NCI-H1092 treated with DMSO at 0.1 percent for 48 hours (cell line): Measurements from ENCODE around the gene MAST3.
"Not testable (repeated sequence)": the region's sequence is repeated elsewhere in the genome, so short reads cannot be mapped to it uniquely, and the experiment has no call there.

ENCODE experiments used
- DNase-seq: peaks from one replicate; lab custom pipeline; 2025; lab: John Stamatoyannopoulos, UW

MAST3 gene

DNA sequence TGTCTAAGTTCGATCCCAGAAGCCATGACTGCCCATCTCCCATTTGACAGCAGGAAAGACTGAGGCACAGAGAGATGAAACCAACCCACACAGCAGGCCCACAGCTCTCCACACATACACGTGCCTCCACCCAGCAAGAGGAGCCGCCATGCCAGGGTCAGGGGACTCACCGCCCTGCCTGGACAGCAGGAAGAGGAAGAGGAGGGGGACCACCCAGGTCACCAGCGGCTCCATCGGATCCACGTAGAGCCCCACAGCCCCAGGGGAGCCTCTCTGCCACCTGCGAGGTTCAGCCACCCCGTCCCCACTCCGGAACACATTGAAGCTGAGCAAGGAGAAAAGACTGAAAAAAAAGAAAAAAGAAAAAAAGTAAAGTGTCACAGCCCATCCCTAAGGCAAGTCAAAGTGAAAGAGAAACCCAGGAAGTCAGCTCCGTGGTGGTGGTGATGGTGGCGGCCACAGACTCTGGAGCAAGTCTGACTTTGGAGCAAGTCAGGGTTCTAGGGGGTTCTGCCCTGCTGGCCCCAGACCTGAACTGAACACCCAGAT is 10.9 kb upstream of the MAST3 start, which contains the start of gene IL12RB1:
TSS of gene IL12RB1 (minus strand) at position 345 of the 549 bp plus-strand sequence. CDS start at position 234, 111 bp downstream.
- no peak for DNase-seq

- DNase-seq: not testable (repeated sequence)
Measured at GRCh38 chr19:18089096-18089541, 8.5 kb upstream of the MAST3 start.

- no peak for DNase-seq
Measured at GRCh38 chr19:18089726-18090125, 7.9 kb upstream of the MAST3 start.

DNA sequence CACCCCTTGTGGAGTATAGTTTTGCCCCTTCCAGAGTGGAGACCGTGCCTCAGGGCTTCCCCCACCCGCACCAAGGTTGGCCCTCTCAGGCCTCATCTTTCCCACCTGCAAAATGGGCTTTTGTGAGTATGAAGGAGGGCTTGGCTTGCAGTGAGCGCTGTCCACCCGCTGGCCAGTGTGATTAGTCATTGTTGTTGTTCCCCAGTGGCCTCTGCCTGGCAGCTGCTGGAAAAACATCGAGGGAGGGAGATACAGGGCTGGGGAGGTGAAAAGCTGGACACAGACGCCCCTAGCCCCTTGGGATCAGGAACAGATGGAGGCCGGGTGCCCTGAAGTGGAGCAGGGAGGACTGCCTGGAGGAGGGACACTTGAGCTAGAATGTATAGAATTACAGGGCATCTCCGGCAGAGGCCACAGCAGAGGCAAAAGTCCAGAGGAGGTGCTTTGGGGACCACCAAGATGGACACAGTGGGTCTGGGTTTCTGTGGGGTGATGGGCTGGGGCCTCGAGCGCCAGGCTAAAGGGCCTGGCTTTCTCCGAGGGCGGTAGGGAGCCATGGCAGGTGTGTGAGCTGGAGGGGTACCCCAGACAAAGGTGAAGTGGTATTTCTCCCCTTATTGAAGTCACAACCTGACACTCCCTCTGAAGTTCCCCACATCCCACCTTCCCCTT is 6.9 kb upstream of the MAST3 start:
- DNase-seq: no peak

GRCh38 chr19:18091217-18091608 is 6.4 kb upstream of the MAST3 start:
- DNase-seq: no peak

DNA sequence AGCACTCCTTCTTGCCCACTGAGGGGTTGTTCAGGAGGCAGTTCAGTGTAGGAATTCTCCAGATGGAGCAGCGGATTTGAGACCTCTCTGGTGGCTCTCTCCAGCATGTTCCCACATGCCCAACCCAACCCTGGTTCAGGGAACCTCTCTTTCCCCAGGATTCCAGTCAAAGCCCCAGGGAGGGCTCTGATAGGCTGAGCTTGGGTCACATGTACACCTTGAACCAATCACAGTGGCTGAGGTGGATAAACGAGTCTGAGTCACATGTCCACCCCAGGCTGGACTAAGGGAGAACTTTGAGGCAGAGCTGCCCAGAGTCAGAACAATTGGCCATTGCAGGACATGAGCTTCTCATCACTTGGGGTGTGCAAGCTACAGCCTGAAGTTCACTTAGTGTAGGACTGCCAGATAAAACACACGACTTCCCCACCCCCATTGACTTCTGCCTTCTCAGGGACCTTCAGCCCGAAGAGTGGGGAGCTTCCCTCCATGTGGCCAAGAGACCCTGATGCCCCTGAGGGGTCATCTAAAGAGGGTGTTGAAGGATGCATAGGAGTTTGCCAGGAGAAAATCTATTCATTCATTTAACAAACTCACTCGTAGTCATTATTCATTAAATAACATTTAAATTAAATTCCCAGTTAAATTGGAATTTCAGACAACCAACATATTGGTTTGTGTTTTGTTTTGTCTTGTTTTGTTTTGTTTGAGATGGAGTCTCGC is 4.0 kb upstream of the MAST3 start:
- DNase-seq: no peak

- no peak for DNase-seq
Measured at GRCh38 chr19:18096258-18096657, 1.3 kb upstream of the MAST3 start.

DNA sequence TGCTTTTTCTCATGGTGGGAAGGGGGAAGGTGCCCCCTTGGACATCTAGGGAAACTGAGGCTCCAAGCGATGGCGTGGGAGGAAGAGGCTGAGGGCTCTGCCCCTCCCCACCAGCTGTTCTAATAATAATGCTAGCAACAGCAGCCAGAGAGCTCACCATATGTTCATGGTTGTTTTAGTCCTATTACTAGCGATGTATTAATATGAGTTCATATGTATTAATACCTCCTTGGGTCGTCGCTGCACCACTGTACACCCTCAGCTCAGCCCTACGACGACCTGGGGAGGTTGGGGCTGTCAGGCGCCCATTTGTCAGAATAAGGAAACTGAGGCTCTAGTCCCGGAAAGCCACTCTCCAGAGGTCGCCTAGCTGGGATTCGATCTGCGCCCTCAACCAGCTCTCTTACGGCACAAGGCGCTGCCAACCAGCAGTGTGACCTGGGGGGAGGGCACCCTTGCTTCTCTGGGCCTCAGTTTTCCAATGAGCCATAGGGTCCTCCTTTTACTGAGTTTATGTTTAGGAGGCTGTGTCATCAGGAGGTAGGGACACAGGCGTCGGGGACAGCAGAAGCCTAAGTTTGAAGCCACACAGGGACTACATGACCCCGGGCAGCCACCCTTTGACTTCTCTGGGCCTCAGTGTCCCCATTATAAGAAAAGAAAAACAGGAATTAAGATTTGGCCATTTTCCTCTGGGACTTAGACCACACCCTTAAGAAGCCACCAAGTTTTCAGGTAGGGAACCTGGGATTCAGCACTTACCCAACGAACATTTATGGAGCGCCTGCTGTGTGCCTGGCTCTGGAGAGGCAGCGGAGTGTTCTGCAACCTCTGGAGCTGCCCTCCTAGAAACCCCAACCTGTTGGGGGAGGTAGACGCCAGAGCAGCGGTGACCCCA is 664 bp downstream of the MAST3 start:
- DNase-seq: no peak

GRCh38 chr19:18098891-18099622 is 1.5 kb downstream of the MAST3 start:
- no peak for DNase-seq

GRCh38 chr19:18099623-18099995 is 2.0 kb downstream of the MAST3 start:
- DNase-seq: no peak

DNA sequence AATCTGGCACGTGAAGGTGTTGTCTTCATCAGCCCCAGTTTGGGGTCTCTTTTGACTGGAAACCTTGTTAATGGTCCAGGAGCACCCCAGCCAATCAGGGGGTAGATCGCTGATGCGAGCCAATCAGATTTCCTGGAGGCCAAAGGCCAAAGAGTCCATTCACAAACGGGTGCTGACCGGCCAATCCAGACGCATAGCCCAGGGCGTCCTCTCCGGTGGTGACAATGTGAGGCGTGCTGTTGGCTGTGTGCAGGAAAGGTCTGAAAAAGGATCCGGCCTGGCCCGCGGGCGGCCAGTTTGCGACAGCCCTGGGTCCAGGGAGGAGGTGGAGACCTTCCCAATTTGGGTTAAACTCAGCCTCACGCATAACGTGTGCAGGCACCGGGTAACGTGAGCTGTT is 3.1 kb downstream of the MAST3 start:
- no peak for DNase-seq

DNA sequence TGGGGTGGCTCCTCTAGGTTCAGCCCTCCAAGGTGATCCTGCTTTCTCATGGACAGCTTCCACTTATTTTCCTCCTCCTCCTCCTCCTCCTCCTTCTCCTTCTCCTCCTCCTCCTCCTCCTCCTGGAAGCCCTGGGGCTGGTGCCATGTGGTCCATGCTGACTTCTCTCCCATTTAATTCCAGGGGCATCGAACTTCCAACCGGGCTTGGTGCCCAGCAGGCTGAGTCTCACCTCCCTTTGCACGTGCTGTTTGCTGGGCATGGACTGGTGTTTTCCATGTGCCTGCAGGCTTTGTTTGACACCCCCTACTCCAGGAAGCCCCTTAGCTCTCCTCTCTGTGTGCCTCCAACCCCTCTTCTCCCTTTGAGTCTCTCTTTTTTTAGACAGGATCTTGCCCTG is 3.7 kb downstream of the MAST3 start:
- no peak for DNase-seq

DNA sequence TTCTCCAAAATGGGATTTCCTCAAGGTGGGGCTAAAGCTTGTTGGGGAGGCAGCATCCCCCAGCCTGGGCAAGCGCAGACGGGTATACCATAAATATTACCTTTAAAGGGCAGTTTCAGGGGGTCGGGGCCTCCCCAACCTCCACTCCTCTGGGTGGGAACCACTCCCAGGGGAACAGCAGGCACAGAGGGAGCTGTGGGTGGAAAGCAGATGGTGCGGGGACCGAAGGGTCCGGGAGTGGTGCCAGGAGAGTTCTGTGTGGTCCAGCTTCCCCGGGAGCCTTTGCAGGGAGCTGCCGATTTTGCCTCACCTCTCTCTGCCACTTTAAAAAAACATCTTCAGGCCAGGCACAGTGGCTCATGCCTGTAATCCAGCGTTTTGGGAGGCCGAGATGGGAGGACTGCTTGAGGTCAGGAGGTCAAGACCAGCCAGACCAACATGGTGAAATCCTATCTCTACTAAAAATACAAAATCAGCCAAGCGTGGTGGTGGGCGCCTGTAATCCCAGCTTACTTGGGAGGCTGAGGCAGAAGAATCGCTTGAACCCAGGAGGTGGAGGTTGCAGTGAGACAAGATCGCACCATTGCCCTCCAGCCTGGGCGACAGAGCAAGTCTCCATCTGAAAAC is 5.5 kb downstream of the MAST3 start:
- DNase-seq: peak; percentile 21

DNA sequence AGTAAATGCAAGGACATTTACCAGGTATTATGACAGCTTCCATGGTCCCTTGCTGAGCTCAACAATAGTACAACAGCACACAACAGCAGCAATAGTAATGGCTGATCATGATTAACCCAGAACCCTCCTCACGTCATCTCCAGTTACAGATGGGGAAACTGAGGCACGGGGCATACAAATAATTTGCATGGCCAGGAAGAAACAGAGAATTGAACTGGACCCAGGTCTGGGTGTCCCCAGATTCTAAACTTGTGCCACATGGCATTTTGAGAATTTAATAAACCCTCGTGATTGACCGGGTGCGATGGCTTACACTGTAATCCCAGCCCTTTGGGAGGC is 7.2 kb downstream of the MAST3 start:
- DNase-seq: no peak

DNA sequence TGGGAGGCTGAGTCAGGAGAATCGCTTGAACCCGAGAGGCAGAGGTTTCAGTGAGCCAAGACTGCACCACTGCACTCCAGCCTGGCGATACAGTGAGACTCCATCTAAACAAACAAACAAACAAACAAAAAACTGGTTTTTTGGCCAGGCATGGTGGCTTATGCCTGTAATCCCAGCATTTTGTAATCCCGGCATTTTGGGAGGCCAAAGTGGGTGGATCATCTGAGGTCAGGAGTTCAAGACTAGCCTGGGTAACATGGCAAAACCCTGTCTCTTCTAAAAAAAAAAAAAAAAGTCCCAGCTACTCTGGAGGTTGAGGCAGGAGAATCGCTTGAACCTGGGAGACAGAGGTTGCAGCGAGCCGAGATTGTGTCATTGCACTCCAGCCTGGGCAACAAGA is 7.7 kb downstream of the MAST3 start:
- not testable (repeated sequence) for DNase-seq

DNA sequence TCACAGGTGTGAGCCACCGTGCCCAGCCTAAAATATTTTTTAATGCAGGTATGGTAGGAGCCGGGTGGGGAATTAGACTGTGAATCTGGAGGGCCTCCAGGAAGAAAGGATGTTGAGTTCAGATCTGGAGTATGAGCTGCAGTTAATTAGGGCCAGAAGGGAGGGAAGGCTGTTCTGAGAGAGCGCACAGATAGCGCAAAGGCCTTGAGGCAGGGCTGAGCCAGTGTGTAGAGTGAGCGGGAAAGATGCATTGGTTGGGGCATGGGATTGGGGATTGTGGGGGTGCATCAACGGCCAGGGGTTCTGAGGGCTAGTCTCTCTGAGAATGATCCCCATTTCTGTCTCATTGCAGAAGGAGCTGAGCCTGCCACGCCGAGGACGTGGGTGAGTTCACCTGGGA is 9.7 kb downstream of the MAST3 start:
- no peak for DNase-seq

- no peak for DNase-seq
Measured at GRCh38 chr19:18108897-18109296, 11.3 kb downstream of the MAST3 start.

- DNase-seq: no peak
Measured at GRCh38 chr19:18109341-18109732, 11.8 kb downstream of the MAST3 start.

DNA sequence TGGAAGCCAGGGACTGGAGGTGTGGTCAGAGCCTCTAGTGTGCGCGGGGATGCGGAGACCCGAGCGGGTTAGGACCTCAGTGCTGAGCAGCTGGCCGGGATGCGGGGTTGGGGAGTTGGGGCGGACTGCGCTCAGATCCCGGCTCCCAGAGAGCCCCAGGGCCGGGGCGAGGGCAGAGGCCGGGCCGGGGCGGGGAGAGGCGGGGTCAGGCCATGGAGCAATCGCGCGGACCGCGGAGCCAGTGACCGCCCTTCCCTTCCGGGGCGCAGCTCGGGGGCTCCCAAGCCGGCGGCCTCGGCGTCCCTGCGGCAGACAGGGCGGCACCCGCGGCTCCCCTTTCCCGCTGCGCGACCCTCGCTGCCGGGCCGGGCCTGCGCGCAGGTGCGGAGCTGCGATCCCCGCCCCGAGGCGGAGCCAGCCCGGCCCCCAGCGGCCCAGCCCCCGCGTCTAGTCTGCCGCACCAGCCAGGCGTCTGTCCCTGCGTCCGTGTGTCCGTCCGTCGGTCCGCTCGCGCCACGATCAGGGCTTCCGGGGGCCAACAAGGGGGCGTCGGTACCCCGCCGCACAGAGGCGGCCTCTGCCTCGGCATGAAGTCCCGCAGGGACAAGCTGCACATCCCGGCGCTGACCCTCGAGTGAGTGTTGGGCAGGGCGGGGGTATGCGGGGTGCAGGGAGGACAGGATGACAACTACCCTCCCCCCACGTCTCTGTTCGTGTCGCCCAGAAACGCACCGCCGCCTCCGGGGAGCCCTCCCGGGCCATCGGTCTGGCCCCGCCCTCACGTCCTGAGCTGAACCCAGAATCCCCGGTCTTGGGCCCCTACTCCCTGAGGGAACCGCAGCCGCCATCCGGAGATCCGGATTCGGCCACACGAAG is 12.4 kb downstream of the MAST3 start:
- DNase-seq: no peak

DNA sequence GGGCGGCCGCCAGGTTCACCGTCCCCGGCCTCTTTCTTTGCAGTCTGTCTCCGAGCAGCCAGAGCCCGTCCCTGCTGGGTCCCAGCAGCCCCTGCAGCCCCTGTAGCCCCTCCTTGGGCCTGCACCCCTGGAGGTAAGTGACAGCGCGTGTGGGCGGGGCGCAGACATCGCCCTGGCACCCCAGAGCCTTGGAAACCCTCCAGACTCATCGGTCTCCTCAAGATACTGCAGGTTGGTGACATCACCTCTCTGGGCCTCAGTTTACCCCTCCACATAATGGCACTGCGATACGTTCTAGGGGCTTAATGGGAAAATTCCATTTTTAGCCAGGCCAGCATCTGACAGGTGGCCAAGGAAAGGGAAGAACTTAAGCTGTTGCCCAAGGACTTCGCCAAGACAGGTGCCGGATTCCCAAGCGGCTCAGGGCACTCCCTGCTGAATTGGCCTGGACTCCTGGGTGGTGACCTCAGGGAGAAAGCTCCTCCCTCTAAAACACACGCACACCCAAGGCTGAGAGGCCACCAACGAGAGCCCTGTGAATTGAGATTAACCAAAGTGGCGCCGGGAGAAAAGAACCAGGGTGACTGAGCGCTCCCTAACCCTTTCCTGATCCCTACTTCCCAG is 13.1 kb downstream of the MAST3 start:
- DNase-seq: no peak
